K562 treated with DMSO at 1 percent for 48 hours (cell line): Measurements from ENCODE around the gene LDLRAP1. TPM values are rescaled to one million over a fixed set of nuclear protein-coding genes. Genes with fewer than 3 reads are reported as not detected.

Experiments
- total RNA-seq: library from RNA; unstranded; fragments of 300-600 nt; gene quantifications from 2 replicates; pipeline ENCODE4 v1.2.3, GENCODE V29; 2022; ENCODE audit warnings: low replicate concordance; ENCODE audit errors: extremely low read depth

Gene LDLRAP1, protein sequence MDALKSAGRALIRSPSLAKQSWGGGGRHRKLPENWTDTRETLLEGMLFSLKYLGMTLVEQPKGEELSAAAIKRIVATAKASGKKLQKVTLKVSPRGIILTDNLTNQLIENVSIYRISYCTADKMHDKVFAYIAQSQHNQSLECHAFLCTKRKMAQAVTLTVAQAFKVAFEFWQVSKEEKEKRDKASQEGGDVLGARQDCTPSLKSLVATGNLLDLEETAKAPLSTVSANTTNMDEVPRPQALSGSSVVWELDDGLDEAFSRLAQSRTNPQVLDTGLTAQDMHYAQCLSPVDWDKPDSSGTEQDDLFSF
- total RNA-seq: not detected in 2 replicates

DNA sequence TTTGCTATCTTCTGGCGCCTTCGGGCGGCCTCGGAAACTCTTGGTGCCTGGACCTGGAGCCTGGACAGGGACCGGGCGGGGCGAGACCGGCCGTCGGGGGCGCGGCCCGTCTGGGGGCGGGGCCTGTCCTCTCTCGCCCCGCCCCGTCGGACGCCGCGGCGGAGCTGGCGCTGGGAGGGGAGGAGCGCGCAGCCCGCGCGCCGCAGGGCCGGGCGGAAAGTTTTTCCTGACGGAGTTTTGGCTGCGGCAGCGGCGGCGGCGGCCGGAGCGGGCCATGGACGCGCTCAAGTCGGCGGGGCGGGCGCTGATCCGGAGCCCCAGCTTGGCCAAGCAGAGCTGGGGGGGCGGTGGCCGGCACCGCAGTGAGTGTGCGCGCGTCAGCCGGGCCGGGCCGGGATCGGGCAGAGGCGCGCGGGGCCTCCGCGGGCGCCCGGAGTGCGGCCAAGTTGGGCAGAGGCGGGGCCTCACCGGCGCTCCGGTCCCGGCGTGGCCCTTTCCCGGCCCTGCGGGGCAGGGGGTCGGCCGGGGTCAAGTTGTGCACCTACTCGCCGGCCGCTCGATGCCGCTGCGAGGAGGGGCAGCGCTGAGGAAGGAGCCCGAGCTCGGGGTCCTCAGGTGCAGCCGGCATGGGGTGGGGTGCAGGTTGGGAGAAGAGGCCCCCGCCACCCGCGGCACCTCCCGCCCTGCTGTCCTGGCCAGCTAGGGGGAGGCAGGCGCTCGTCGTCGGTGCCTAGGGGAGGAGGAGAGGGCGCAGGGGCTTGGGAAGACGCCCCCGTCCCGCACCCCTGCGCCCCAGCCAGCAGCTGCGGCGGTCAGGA is at the start of gene LDLRAP1:
LDLRAP1 (plus strand) TSS at position 182 of the 818 bp plus-strand sequence; CDS start at position 275, 93 bp downstream.

DNA sequence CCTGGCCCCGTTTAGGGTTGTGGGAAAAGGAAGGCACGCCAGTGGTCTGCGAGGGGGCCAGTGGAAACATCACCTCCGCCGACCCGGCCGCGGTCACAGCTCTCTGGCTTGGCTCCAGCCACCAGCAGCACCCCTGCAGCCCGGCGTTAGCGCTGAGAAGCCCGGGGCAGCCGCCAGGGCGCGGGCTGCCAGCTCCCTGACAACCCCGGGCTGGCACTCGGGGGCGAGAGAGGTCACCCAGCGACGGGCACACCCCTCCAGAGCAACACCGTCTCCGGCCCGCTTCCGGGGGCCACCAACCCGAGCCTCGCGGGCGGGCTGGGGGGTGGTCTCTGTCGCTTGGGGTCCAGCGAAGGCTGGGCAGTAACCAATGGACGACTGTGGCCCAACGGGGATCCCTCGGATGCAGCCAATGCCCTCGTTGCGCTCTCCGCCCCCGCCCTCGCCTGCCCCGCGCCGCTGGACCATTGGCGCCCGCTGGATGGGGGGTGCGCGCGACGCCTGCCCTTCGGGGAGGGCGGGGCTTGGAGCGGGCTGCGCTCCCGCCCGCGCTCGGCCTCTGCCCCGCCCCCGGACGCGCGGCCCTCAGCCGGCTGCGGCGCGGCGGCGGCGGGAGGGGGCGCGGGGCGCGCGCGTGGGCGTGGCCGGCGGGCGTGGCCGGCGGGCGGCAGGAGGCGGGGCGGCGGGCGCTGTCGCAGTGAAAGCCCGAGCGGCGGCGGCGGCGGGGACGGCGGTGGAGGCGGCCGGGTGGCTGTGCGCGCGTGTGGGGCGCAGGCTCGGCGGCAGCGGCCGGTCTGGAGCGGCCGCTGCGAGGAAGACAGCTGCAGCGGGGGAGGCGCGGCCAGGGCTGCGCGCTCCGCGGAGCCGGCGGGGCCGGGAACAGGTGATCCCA is 72.9 kb downstream of the LDLRAP1 start, which contains the start of gene MAN1C1:
MAN1C1 (plus strand) TSS at position 697 of the 892 bp plus-strand sequence. CDS start 1,007 bp downstream, outside the sequence.

Other genes with a start within 250 kb of the LDLRAP1 start
- not detected in 2 replicates for gene TMEM50A, start 205.3 kb upstream of the LDLRAP1 start, total RNA-seq
- not detected in 2 replicates for gene RHCE, start 122.8 kb upstream of the LDLRAP1 start, total RNA-seq
- gene MACO1, start 112.7 kb upstream of the LDLRAP1 start, total RNA-seq: not detected in 2 replicates
- not detected in 2 replicates for gene MAN1C1, start 73.2 kb downstream of the LDLRAP1 start, total RNA-seq